ENCODE results near the gene ZNF438. TPM values are rescaled to one million over a fixed set of nuclear protein-coding genes. Genes with fewer than 3 reads are reported as not detected.

Gene ZNF438
- total RNA-seq, 2 donors from 2014 or later: 1.5 to 10.1 TPM

DNA sequence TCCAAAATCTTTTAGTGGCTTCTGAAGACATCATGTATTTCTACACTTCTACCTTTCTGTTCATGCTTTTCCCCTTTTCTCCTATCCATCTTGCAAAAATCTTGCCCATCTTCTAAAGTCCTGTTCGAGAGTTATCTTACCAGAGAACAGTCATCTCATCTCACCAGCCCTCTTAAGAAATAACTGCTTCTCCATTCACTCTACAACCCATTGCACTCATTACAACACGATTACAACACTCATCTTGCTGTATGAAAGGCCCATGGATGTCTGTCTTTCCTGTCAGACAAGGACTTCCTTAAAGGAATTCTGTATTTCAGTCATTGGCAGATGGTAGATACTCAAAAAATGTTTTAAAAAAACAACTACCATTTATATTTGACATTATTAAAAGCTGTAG, 30.8 kb downstream of the ZNF438 start:
- no peak overlapping the region for H3K27ac ChIP-seq
- DNase-seq (ENCODE audit: low spot score): no peak
- intact Hi-C loops (cut with DNase I): no loop called here
- no peaks in the 10 kb centered on the region for H3K36me3 ChIP-seq
- TF ChIP-seq, protein P1, sequence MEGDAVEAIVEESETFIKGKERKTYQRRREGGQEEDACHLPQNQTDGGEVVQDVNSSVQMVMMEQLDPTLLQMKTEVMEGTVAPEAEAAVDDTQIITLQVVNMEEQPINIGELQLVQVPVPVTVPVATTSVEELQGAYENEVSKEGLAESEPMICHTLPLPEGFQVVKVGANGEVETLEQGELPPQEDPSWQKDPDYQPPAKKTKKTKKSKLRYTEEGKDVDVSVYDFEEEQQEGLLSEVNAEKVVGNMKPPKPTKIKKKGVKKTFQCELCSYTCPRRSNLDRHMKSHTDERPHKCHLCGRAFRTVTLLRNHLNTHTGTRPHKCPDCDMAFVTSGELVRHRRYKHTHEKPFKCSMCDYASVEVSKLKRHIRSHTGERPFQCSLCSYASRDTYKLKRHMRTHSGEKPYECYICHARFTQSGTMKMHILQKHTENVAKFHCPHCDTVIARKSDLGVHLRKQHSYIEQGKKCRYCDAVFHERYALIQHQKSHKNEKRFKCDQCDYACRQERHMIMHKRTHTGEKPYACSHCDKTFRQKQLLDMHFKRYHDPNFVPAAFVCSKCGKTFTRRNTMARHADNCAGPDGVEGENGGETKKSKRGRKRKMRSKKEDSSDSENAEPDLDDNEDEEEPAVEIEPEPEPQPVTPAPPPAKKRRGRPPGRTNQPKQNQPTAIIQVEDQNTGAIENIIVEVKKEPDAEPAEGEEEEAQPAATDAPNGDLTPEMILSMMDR (IDR thresholded peaks at IDR 0.05): no peak
- no peak for TF ChIP-seq POLR2AphosphoS5 (IDR thresholded peaks at IDR 0.05)
- no peak for TF ChIP-seq POLR2A (IDR thresholded peaks at IDR 0.05)
- H3K4me3 ChIP-seq: no peak overlapping the region
- H3K4me1 ChIP-seq (replicated peaks): peaks cover 3% of the 10 kb centered on the region
- no peaks in the 10 kb centered on the region for H3K27me3 ChIP-seq (replicated peaks; ENCODE audit: insufficient read depth)
- 94% methylated on average over 2 of the region's 2 CpGs for WGBS
- H3K9me3 ChIP-seq: no peaks in the 10 kb centered on the region

DNA sequence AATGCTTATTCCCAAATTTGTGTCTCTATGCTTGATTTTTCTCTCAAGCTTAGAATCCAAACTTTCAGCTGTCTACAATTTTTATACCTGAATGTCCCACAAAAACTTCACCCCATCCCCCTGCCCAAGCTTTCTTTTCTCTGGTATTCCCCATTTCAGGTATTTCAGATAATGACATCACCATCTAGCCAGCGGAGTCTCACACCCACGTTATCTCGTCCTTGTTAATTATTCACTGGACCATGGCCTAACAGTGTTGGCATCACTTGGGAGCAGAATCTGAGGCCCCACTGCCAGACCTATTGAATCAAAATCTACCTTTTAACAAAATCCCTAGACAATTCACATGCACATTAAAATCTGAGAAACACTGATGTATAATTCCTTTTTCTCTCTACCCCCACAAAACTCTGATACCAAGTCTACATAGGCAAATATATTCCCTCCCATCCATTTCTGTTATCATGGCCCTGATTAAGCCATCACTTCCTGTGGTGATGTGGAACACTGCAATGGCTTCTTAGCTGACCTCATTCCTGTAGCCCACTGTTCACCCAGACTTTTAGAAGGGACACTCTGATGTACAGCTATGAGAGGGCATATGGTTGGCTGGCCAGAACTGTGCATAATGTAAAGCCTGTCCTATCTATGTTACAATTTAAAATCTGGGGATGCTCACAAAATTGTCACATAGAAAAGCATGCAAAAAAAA, 31.4 kb downstream of the ZNF438 start:
- Histone ChIP-seq H3K36me3 (no peaks in the 10 kb centered on the region), H3K4me1 (replicated peaks) (peaks cover 3% of the 10 kb centered on the region), H3K9me3 (no peaks in the 10 kb centered on the region), H3K27ac (no peak overlapping the region), H3K4me3 (no peak overlapping the region), H3K27me3 (replicated peaks; ENCODE audit: insufficient read depth) (no peaks in the 10 kb centered on the region)
- DNase-seq (ENCODE audit: low spot score): no peak
- intact Hi-C loops (cut with DNase I): no loop called here
- 78% methylated on average over 3 of the region's 3 CpGs for WGBS
- TF ChIP-seq POLR2A (IDR thresholded peaks at IDR 0.05) (no peak), POLR2AphosphoS5 (IDR thresholded peaks at IDR 0.05) (no peak)
- TF ChIP-seq, protein P1 (IDR thresholded peaks at IDR 0.05): no peak

DNA sequence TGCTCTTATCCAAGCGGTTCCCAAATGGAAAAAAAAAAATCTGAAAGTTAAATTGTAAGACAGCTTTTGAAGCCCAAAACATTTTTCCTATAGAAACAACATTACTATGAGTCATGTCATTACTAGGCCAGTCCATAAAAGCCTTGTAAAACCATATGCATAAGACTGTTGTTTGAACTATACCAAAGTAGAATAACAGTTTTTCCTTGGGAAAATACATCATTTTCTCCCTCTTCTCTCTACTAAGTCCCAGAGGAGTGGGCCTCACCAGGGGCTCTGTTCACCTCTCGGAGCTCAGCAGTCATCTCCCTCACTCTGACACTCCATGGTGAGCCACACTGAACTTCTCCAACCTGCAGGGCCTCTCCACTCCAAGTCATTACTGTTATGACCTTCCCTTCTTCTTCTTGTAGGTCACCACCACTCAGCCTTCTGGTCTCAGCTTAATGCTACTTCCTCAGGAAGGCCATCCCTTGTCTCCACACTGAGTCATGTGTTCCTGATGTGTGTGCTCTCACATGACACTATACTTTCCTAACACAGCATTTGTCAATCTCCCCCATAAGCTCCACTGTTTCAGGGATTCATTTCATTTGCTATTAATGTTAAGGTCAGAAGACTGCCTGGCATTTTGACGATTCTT, 32.5 kb downstream of the ZNF438 start:
- Histone ChIP-seq H3K4me3 (no peak overlapping the region), H3K36me3 (no peaks in the 10 kb centered on the region), H3K27ac (no peak overlapping the region), H3K4me1 (replicated peaks) (peaks cover 3% of the 10 kb centered on the region), H3K9me3 (no peaks in the 10 kb centered on the region), H3K27me3 (replicated peaks; ENCODE audit: insufficient read depth) (no peaks in the 10 kb centered on the region)
- no peak for DNase-seq (ENCODE audit: low spot score)
- 82% methylated on average over 3 of the region's 3 CpGs for WGBS
- intact Hi-C loops (cut with DNase I): no loop called here
- TF ChIP-seq POLR2AphosphoS5 (IDR thresholded peaks at IDR 0.05) (no peak), POLR2A (IDR thresholded peaks at IDR 0.05) (no peak)
- TF ChIP-seq, protein P1 (IDR thresholded peaks at IDR 0.05): no peak

DNA sequence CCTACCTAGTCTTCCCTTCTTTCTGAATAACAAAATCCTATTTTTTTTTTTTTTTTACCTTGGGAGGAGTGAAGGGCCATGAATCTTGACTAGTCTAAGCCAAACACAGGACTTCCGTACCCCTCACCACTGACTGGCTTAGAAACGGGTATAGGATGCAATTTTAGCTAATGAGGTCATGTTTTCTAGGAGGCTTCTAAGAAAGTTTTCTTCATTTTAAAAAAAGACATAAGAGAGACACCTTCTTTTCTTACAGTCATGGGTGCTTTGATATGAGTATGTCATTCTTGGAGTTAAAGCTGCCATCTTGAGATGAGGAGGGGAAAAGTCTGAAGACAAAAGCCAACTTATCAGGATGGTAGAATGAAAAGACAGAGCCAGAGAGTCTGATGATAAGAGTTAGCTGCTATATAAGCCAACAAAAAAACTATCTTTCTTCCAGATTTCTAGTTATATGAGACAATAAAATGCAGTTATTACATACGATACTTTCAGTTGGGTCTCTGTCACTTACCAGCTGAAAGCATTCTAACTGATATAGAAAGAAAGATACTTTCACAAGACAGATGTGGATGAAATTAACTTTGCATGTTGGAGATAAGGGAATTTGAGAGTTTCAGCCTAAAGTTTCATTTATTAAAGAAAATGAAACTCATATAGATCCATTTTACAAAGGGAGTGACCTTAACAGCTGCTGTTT, 34.0 kb downstream of the ZNF438 start:
- WGBS: 85% methylated on average over 3 of the region's 3 CpGs
- Histone ChIP-seq H3K36me3 (no peaks in the 10 kb centered on the region), H3K27me3 (replicated peaks; ENCODE audit: insufficient read depth) (no peaks in the 10 kb centered on the region), H3K27ac (no peak overlapping the region), H3K9me3 (no peaks in the 10 kb centered on the region), H3K4me1 (replicated peaks) (peaks cover 3% of the 10 kb centered on the region), H3K4me3 (no peak overlapping the region)
- intact Hi-C loops (cut with DNase I): no loop called here
- no peak for DNase-seq (ENCODE audit: low spot score)
- TF ChIP-seq POLR2AphosphoS5 (IDR thresholded peaks at IDR 0.05): no peak
- no peak for TF ChIP-seq POLR2A (IDR thresholded peaks at IDR 0.05)

DNA sequence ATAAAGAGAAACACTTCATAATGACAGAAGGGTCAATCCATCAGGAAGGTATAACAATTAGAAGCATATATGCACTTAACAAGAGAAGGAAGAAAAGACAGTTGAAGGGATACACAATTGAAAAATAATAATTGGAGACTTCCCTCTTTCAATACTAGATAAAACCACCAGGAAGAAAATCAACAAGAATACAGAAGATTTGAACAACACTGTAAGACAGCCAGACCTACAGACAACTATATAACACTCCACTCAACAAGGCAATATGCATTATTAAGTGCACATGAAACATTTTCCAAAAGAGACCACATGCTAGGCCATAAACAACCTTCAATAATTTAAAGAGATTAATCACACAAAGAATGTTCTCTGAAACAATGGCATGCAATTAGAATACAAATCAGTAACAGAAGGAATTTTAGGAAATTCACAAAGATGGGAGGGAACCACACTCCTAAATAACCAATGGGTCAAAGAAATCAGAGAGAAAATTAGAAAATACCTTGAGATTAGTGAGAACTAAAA, 35.1 kb downstream of the ZNF438 start:
- peaks cover 3% of the 10 kb centered on the region for H3K4me1 ChIP-seq (replicated peaks)
- DNase-seq (ENCODE audit: low spot score): no peak

More for the DNA sequence above, 35.1 kb downstream of the ZNF438 start:
- no peaks in the 10 kb centered on the region for H3K27me3 ChIP-seq (replicated peaks; ENCODE audit: insufficient read depth)
- no peaks in the 10 kb centered on the region for H3K36me3 ChIP-seq
- no peak overlapping the region for H3K27ac ChIP-seq
- no peak overlapping the region for H3K4me3 ChIP-seq
- H3K9me3 ChIP-seq: no peaks in the 10 kb centered on the region
- intact Hi-C loops (cut with DNase I): no loop called here
- TF ChIP-seq POLR2A (IDR thresholded peaks at IDR 0.05) (no peak), POLR2AphosphoS5 (IDR thresholded peaks at IDR 0.05) (no peak)
- TF ChIP-seq, protein P1 (IDR thresholded peaks at IDR 0.05): no peak

All from prostate gland (tissue), 2 donors.